Thoracic aorta (tissue), 2 donors: ENCODE results near the gene NR2F1-AS1. TPM values are rescaled to one million over a fixed set of nuclear protein-coding genes. Genes with fewer than 3 reads are reported as not detected.

Source experiments
- ATAC-seq: fragments of 150-250 bp; one replicate; pipeline ENCODE4 v1.8.0; 2017; ENCODE audit warnings: low read depth; ENCODE audit not compliant: insufficient number of reproducible peaks, low FRiP score
- DNase-seq: peaks from one replicate; pipeline ENCODE4 v3.0.0-alpha.2; 2020; ENCODE audit warnings: low spot score
- H3K27ac ChIP-seq, 2 donors: fragments of 200-600 bp; sonication (generic); 1 replicate in 1 of 2; 2 replicates in 1 of 2; pipeline ENCODE4 v1.5.1; 2016; ENCODE audit warnings: mild to moderate bottlenecking in 2 of 2, moderate library complexity in 2 of 2
- H3K27me3 ChIP-seq: fragments of 200-600 bp; sonication (generic); replicated peaks from 2 replicates; pipeline ENCODE4 v1.6.0; 2016; ENCODE audit warnings: mild to moderate bottlenecking; ENCODE audit not compliant: insufficient read depth
- H3K36me3 ChIP-seq: fragments of 200-600 bp; sonication (generic); one replicate; pipeline ENCODE4 v1.5.1; 2016
- H3K4me1 ChIP-seq, 2 donors: fragments of 200-600 bp; sonication (generic); 1 replicate in 1 of 2; 2 replicates in 1 of 2; pipeline versions ENCODE4 v1.5.1 to v1.6.0; 2016; ENCODE audit warnings: low read depth in 2 of 2, mild to moderate bottlenecking in 1 of 2; ENCODE audit not compliant: control insufficient read depth in 1 of 2
- H3K4me3 ChIP-seq: fragments of 200-600 bp; sonication (generic); 2 replicates; pipeline ENCODE4 v1.5.1; 2016; ENCODE audit warnings: mild to moderate bottlenecking
- H3K9me3 ChIP-seq: fragments of 200-600 bp; sonication (generic); 2 replicates; pipeline ENCODE4 v1.5.1; 2016
- total RNA-seq, 2 donors: library from RNA; depleted of rRNA; stranded (reverse); fragments of >200 nt; gene quantifications; one replicate each; pipeline versions ENCODE4 v1.1.0 to v1.2.3, GENCODE V29; 2016
- TF ChIP-seq, protein P1 (sequence below): fragments of 200-600 bp; sonication (generic); IDR thresholded peaks from one replicate; pipeline ENCODE4 v1.5.1; 2019; ENCODE audit warnings: antibody characterized with exemption

The NR2F1-AS1 gene
- total RNA-seq, 2 donors from 2014 or later = 0.54 to 8.7 TPM

GRCh38 chr5:93425096-93425495, 155.9 kb downstream of the NR2F1-AS1 start:
- no peaks in the 10 kb centered on the region for H3K27me3 ChIP-seq
- TF ChIP-seq, protein P1, sequence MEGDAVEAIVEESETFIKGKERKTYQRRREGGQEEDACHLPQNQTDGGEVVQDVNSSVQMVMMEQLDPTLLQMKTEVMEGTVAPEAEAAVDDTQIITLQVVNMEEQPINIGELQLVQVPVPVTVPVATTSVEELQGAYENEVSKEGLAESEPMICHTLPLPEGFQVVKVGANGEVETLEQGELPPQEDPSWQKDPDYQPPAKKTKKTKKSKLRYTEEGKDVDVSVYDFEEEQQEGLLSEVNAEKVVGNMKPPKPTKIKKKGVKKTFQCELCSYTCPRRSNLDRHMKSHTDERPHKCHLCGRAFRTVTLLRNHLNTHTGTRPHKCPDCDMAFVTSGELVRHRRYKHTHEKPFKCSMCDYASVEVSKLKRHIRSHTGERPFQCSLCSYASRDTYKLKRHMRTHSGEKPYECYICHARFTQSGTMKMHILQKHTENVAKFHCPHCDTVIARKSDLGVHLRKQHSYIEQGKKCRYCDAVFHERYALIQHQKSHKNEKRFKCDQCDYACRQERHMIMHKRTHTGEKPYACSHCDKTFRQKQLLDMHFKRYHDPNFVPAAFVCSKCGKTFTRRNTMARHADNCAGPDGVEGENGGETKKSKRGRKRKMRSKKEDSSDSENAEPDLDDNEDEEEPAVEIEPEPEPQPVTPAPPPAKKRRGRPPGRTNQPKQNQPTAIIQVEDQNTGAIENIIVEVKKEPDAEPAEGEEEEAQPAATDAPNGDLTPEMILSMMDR = no peak
- no peaks in the 10 kb centered on the region for H3K36me3 ChIP-seq
- H3K4me3 ChIP-seq = no peak overlapping the region
- ATAC-seq (no peak), DNase-seq (no peak)
- H3K4me1 ChIP-seq = no peaks in the 10 kb centered on the region
- H3K9me3 ChIP-seq = no peaks in the 10 kb centered on the region
- no peak overlapping the region for H3K27ac ChIP-seq

- Histone ChIP-seq H3K9me3 (no peaks in the 10 kb centered on the region), H3K4me3 (no peak overlapping the region), H3K4me1 (no peaks in the 10 kb centered on the region), H3K27me3 (no peaks in the 10 kb centered on the region), H3K36me3 (no peaks in the 10 kb centered on the region), H3K27ac (no peak overlapping the region)
- DNase-seq (no peak), ATAC-seq (no peak)
- TF ChIP-seq, protein P1 = no peak
Measured at GRCh38 chr5:93423300-93423699, 157.7 kb downstream of the NR2F1-AS1 start.

DNA sequence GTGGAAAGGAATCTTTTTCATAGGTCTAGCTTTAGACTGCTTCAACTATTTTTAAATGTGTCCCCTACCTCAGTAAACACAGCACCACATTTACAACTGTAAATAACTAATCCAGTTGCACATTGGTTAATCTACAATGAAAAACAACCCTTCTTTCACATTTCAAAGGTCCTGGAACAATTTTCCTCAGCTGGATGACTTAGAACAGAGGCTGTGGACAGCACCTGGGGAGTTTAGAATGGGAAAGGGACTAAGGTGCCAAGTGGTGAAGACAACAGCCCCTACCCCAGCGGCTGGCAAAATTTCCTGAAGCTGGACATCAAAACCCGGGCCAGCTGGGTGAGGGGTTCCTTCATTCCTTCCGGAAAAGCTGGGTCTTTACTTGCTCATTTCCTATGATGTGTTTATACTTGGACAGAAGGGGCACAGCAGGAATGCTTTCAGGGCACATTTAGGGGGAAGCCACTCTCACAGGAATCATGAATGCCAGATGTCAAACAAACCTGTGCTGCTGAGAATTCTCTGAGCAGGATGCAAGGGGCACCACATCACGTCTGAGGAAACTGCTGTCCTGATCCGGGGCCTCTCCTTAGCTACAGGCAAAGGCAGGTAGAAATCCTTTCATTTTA, 158.3 kb downstream of the NR2F1-AS1 start:
- DNase-seq (no peak), ATAC-seq (no peak)
- Histone ChIP-seq H3K4me3 (no peak overlapping the region), H3K36me3 (no peaks in the 10 kb centered on the region), H3K9me3 (no peaks in the 10 kb centered on the region), H3K4me1 (no peaks in the 10 kb centered on the region), H3K27ac (no peak overlapping the region), H3K27me3 (no peaks in the 10 kb centered on the region)
- TF ChIP-seq, protein P1 = no peak

GRCh38 chr5:93421987-93422401, 159.0 kb downstream of the NR2F1-AS1 start:
- no peak for DNase-seq
- Histone ChIP-seq H3K27ac (no peak overlapping the region), H3K36me3 (no peaks in the 10 kb centered on the region), H3K27me3 (no peaks in the 10 kb centered on the region), H3K4me1 (no peaks in the 10 kb centered on the region), H3K4me3 (no peak overlapping the region), H3K9me3 (no peaks in the 10 kb centered on the region)
- TF ChIP-seq, protein P1 = no peak
- no peak for ATAC-seq

GRCh38 chr5:93421468-93421867, 159.6 kb downstream of the NR2F1-AS1 start:
- Histone ChIP-seq H3K4me3 (no peak overlapping the region), H3K9me3 (no peaks in the 10 kb centered on the region), H3K27me3 (no peaks in the 10 kb centered on the region), H3K4me1 (no peaks in the 10 kb centered on the region), H3K36me3 (no peaks in the 10 kb centered on the region), H3K27ac (no peak overlapping the region)
- ATAC-seq (no peak), DNase-seq (no peak)
- TF ChIP-seq, protein P1 = no peak
